GM13977 (cell line): ENCODE measurements around the gene HAP1.
"Not testable (repeated sequence)": the region's sequence is repeated elsewhere in the genome, so short reads cannot be mapped to it uniquely, and the experiment has no call there.

Source experiments
- DNase-seq: peaks from one replicate; pipeline ENCODE4 v3.0.0; 2012; ENCODE audit warnings: low spot score
- in situ Hi-C: fragments of 300-500 bp; cut with MboI; formaldehyde crosslinking; loops from one replicate; pipeline ENCODE4 v1.12.0; 2022; ENCODE audit warnings: low sequenced_read_pairs, low pct_unique_long_range_greater_than_20kb, mixed read lengths, inconsistent platforms; ENCODE audit not compliant: unreplicated experiment
- TF ChIP-seq, protein P1 (sequence below): IDR thresholded peaks from 2 replicates; pipeline ENCODE4 v1.5.1; 2012; ENCODE audit warnings: mild to moderate bottlenecking, control low read depth; ENCODE audit not compliant: insufficient read depth; ENCODE audit errors: extremely low read depth, missing control alignments

Gene HAP1

DNA sequence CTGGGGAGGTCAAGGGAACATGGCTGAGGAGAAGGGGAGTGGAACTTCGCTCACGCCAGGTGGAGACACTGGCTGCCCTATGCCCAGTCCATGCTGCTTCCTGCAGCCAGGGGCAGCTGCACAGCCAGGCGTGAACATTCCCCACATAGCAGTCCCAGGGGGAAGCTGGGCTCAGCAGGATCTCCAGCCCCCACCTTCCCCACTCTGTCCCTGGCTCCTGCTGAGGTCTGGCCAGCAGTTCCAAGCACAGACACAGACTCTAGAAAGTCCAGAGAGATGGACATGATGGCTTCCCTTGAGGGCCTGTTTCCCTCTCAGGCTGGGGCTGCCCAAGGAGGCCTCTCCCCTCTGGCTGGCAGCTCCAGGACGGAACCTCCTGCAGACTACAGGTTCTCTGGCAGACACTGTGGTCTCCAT lies 42.7 kb upstream of the HAP1 start:
- TF ChIP-seq, protein P1, sequence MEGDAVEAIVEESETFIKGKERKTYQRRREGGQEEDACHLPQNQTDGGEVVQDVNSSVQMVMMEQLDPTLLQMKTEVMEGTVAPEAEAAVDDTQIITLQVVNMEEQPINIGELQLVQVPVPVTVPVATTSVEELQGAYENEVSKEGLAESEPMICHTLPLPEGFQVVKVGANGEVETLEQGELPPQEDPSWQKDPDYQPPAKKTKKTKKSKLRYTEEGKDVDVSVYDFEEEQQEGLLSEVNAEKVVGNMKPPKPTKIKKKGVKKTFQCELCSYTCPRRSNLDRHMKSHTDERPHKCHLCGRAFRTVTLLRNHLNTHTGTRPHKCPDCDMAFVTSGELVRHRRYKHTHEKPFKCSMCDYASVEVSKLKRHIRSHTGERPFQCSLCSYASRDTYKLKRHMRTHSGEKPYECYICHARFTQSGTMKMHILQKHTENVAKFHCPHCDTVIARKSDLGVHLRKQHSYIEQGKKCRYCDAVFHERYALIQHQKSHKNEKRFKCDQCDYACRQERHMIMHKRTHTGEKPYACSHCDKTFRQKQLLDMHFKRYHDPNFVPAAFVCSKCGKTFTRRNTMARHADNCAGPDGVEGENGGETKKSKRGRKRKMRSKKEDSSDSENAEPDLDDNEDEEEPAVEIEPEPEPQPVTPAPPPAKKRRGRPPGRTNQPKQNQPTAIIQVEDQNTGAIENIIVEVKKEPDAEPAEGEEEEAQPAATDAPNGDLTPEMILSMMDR: no peak
- in situ Hi-C loops: no loop called here
- DNase-seq: no peak

DNA sequence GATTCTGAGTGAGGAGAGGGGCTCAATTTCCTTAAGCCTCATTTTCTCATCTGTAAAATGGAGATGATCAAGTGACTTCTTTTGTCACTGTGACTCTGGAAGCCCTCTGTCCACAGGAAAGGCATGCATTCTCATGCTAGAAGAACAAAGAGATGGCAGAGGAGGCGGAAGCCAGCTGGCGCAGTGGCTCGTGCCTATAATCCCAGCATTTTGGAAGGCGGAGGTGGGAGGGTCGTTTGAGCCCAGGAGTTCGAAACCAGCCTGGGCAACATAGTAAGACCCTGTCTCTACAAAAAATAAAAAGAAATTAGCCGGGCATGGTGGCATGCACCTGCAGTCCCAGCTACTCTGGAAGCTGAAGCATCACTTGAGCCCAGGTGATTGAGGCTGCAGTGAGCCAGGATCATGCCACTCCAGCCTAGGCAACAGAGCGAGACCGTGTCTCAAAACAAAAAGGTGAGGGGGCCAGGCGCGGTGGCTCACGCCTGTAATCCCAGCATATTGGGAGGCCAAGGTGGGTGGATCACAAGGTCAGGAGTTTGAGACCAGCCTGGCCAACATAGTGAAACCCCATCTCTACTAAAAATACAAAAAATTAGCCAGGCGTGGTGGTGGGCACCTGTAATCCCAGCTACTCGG lies 41.9 kb upstream of the HAP1 start:
- in situ Hi-C loops, DNase-seq: not testable (repeated sequence)

DNA sequence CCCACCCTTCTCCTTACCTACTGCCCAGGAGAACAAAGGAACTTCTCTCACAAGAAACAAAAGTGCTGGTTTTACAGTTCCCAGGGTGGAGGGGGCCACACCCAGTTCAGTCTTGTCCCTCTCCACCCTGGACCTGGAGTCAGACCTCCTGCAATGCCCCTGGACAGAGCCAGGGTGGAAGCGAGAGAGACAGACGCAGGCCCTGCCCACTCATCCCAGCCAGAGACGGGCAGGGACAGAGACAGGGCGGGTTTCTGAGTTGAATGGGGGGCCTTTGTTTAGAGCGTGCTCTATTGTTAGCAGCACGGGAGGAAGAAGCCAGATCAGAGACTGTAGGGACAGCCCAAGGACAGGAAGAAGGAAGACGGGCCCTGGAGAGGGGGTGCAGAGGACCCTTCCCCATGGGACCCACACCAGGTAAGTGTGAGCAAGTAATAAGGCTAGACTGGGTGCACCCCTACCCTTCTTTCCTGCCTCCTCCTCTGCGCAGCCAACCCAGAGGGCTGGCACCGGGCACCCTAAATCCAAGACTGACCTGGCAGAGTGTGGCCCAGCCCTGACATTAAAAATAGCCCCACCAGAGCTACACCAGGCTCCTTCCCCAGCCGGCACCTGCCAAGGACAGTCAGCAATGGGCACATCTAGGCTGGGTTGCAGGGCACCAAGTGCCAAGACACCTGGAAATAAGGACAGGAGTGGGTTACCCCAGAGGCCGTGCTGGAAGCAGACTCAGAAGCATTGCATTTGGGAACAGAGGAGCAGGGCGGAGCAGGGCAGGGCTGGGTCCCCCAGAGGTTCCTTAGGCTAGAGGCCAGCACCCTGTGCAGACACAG lies 41.2 kb upstream of the HAP1 start:
- DNase-seq: no peak
- TF ChIP-seq, protein P1: no peak
- in situ Hi-C loops: no loop called here

DNA sequence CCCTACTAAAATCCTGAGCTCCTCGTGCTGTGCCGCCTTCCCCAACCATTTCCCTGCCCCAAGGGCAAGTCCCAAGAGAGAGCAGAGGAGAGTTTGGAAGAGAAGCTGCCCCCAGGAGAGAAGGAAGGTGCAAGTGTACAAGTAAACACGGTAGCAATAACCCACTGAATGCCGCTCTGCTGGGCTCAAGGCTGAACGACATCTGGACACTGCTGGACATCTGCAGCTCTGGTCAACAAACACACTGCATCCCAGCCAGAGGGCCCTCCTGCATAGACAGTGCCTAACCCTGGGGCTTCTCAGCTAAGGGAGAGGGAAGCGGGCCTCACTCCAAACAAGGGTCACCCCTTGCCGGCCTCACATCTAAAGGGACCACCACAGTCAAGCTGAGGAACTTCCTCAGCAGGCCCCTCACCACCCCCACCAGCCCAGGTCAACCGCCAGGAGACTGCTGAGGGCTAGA lies 39.3 kb upstream of the HAP1 start:
- TF ChIP-seq, protein P1: no peak
- in situ Hi-C loops: no loop called here
- no peak for DNase-seq

DNA sequence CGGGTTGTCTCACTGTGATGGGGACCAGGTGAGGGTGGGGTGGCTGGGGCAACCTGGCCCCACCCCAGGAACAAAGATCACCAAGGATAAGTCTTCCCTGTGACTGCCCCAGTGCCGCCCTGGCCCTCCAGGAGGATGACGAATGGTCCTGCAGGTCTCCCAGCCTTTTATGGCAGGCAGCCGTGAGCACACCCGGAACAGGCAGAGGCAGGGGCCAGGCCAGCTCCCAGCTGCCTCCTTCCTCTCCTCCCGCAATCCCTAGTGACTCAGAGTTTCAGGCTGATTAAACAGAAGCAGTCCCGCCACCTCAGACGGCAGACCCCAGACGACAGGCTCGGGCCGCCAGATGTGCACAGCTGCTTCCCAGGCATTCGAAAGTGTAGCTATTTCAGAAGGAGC lies 38.7 kb upstream of the HAP1 start:
- TF ChIP-seq, protein P1: no peak
- in situ Hi-C loops: no loop called here
- DNase-seq: no peak

DNA sequence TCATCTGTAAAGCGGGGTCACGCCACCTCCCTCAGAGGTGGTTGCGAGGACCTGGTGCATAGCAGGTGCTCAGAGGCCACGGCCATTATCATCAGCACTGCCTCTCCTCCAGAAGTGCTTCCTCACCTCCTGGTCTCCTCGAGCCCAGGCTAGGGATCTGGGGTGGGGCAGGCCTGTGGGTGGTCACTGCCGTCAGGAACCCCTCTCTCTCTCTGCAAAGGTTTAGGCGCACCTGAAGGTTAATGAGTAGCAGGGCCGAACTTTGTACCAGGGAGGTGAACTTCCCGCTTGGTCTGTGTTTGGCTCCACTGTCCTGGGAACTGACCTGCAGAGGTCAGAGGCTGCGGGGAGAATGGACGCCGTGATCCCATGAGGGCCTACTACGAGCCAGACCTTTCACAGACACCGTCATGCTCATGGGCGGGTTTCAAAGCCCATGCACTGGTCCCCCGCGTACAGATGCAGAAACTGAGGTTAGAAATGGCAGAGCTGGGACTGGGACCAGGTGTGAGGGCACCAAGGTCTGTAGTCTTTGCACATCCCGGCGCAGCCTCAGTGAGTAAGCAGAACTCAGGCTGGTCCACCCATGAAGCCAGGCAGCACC lies 38.2 kb upstream of the HAP1 start:
- TF ChIP-seq, protein P1: no peak
- in situ Hi-C loops: no loop called here
- no peak for DNase-seq

DNA sequence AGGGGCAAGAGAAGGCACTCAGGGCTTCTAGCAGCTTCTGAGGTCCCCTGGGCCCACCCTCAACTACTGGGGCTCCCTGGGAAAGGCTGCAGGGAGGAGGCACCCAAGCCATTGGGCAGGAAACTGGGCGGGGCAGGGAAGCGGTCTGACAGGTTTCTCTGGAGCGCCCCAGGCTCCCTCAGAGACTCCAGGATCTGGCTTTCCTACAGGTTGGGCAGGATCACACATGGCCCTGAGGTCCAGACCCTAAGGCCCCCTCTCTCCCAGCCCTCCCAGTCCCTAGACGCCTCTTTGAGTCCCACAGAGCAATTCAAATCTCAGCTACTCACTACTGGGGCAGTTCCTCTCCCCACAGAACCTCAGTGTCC lies 37.8 kb upstream of the HAP1 start:
- TF ChIP-seq, protein P1: no peak
- no peak for DNase-seq
- in situ Hi-C loops: no loop called here
